Measurements from ENCODE around the gene TBC1D7.

- TF ChIP-seq CTCF (conservative IDR thresholded peaks at IDR 0.05; ENCODE audit: low read depth, low read length) (no peak), EZH2 (IDR thresholded peaks at IDR 0.05; ENCODE audit: borderline replicate concordance, low read depth, low read length, poor library complexity, severe bottlenecking) (no peak)
Measured at GRCh38 chr6:13373919-13374318, 45.6 kb upstream of the TBC1D7 start.

Measured in A673 (cell line).